Measurements from ENCODE around the gene DIABLO.

DNA sequence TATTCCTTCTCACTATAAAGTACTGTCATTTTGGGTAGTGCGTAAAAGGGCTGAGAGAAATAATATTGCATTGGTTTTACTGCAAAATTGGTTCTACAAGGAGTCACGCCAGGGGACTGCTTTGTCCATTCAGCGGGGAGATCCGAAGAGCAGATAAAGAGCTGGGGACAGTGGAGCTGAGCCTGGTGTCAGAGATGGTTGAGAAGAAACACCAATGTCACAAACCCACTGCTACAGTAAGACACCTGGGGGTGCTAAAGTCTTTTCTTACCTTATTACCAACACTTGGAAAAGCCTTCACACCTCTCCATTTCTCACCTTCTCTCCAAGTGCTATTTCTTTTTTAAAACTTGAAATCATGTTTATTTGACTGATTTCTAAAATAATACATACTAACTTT is 66.0 kb downstream of the DIABLO start:
- TF ChIP-seq, protein P1, sequence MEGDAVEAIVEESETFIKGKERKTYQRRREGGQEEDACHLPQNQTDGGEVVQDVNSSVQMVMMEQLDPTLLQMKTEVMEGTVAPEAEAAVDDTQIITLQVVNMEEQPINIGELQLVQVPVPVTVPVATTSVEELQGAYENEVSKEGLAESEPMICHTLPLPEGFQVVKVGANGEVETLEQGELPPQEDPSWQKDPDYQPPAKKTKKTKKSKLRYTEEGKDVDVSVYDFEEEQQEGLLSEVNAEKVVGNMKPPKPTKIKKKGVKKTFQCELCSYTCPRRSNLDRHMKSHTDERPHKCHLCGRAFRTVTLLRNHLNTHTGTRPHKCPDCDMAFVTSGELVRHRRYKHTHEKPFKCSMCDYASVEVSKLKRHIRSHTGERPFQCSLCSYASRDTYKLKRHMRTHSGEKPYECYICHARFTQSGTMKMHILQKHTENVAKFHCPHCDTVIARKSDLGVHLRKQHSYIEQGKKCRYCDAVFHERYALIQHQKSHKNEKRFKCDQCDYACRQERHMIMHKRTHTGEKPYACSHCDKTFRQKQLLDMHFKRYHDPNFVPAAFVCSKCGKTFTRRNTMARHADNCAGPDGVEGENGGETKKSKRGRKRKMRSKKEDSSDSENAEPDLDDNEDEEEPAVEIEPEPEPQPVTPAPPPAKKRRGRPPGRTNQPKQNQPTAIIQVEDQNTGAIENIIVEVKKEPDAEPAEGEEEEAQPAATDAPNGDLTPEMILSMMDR (conservative IDR thresholded peaks at IDR 0.05 in 1 of 2, IDR thresholded peaks at IDR 0.05 in 1 of 2; ENCODE audit: low read depth in 1 of 2, low read length in 2 of 2): no peak
- TF ChIP-seq EZH2 (IDR thresholded peaks at IDR 0.05; ENCODE audit: low read length, missing control alignments): no peak

Data from fibroblast of lung (primary cell).